WTC11 (cell line): ENCODE results near the gene KARS1. TPM values are rescaled to one million over a fixed set of nuclear protein-coding genes. Genes with fewer than 3 reads are reported as not detected.

Experiments
- ATAC-seq: fragments of 200-7000 bp; cut with Tn5 transposase; 2 replicates; pipeline ENCODE4 v1.10.0; 2021; ENCODE audit warnings: mild to moderate bottlenecking, moderate library complexity
- CTCF ChIA-PET: fragments of 300-600 bp; sonication (Branson Sonifier 250); formaldehyde crosslinking; loops from one replicate; lab custom pipeline; 2021; ENCODE audit warnings: antibody characterized with exemption; lab: Charles Lee
- POLR2A ChIA-PET: fragments of 350-600 bp; sonication (Branson Sonifier 250); formaldehyde crosslinking; loops from one replicate; lab custom pipeline; 2021; ENCODE audit warnings: antibody characterized with exemption; lab: Charles Lee
- DNase-seq: peaks from one replicate; pipeline ENCODE4 v3.0.0; 2021; ENCODE audit warnings: low spot score
- H3K27ac Mint-ChIP-seq: 2 replicates; pipeline ENCODE4 v1.8.0; 2021; ENCODE audit warnings: mixed read lengths
- H3K27me3 Mint-ChIP-seq: 2 replicates; pipeline ENCODE4 v1.8.0; 2021; ENCODE audit warnings: low read depth, mild to moderate bottlenecking, moderate library complexity, mixed read lengths
- H3K36me3 Mint-ChIP-seq: 2 replicates; pipeline ENCODE4 v1.8.0; 2021; ENCODE audit warnings: mixed read lengths
- H3K4me1 Mint-ChIP-seq: 2 replicates; pipeline ENCODE4 v1.8.0; 2022; ENCODE audit warnings: mixed read lengths
- H3K4me3 Mint-ChIP-seq: 2 replicates; pipeline ENCODE4 v1.8.0; 2021; ENCODE audit warnings: mild to moderate bottlenecking, moderate library complexity, mixed read lengths
- H3K9me3 Mint-ChIP-seq: 2 replicates; pipeline ENCODE4 v1.8.0; 2021; ENCODE audit warnings: mixed read lengths
- AR ChIP-seq: fragments of 250-450 bp; sonication (Bioruptor Pico); IDR thresholded peaks from 2 replicates; pipeline ENCODE4 v1.9.0; 2021; ENCODE audit warnings: mild to moderate bottlenecking
- ARID4B ChIP-seq: sonication (generic); formaldehyde crosslinking; IDR thresholded peaks from 2 replicates; pipeline ENCODE4 v1.8.0; 2023; ENCODE audit warnings: missing genetic modification reagents, mild to moderate bottlenecking, borderline replicate concordance
- ATF2 ChIP-seq: sonication (generic); formaldehyde crosslinking; IDR thresholded peaks from 2 replicates; pipeline ENCODE4 v1.8.1; 2022; ENCODE audit warnings: low read depth, missing genetic modification reagents, borderline replicate concordance
- CBFB ChIP-seq: sonication (generic); formaldehyde crosslinking; IDR thresholded peaks from 2 replicates; pipeline ENCODE4 v1.8.1; 2022; ENCODE audit warnings: mild to moderate bottlenecking, low read depth, missing genetic modification reagents
- CREM ChIP-seq: sonication (generic); formaldehyde crosslinking; IDR thresholded peaks from 2 replicates; pipeline ENCODE4 v1.8.1; 2022; ENCODE audit warnings: mild to moderate bottlenecking, missing genetic modification reagents, moderate library complexity
- E2F5 ChIP-seq: sonication (generic); formaldehyde crosslinking; IDR thresholded peaks from 2 replicates; pipeline ENCODE4 v1.8.1; 2022; ENCODE audit warnings: mild to moderate bottlenecking, moderate library complexity, missing genetic modification reagents
- FOXK1 ChIP-seq: sonication (generic); formaldehyde crosslinking; IDR thresholded peaks from 2 replicates; pipeline ENCODE4 v1.8.0; 2022; ENCODE audit warnings: mild to moderate bottlenecking, moderate library complexity, missing genetic modification reagents
- FOXP1 ChIP-seq: sonication (generic); formaldehyde crosslinking; IDR thresholded peaks from 2 replicates; pipeline ENCODE4 v1.8.0; 2022; ENCODE audit warnings: missing genetic modification reagents, mild to moderate bottlenecking, moderate library complexity, borderline replicate concordance
- GABPB1 ChIP-seq: sonication (generic); formaldehyde crosslinking; IDR thresholded peaks from 2 replicates; pipeline ENCODE4 v1.8.1; 2023; ENCODE audit warnings: mild to moderate bottlenecking, missing genetic modification reagents
- GRHL2 ChIP-seq: fragments of 250-450 bp; sonication (Bioruptor Pico); IDR thresholded peaks from 2 replicates; pipeline ENCODE4 v1.8.0; 2022; ENCODE audit warnings: mild to moderate bottlenecking, moderate library complexity; ENCODE audit not compliant: insufficient replicate concordance, severe bottlenecking
- HMGXB4 ChIP-seq: sonication (generic); formaldehyde crosslinking; IDR thresholded peaks from 2 replicates; pipeline ENCODE4 v1.8.1; 2023; ENCODE audit warnings: mild to moderate bottlenecking, moderate library complexity, missing genetic modification reagents
- IRF2 ChIP-seq: sonication (generic); formaldehyde crosslinking; IDR thresholded peaks from 2 replicates; pipeline ENCODE4 v1.8.0; 2022; ENCODE audit warnings: low read depth, missing genetic modification reagents, borderline replicate concordance
- MAX ChIP-seq: sonication (generic); formaldehyde crosslinking; IDR thresholded peaks from 2 replicates; pipeline ENCODE4 v1.8.0; 2022; ENCODE audit warnings: mild to moderate bottlenecking, missing genetic modification reagents
- OVOL2 ChIP-seq: fragments of 250-450 bp; sonication (Bioruptor Pico); IDR thresholded peaks from 2 replicates; pipeline ENCODE4 v1.9.0; 2021; ENCODE audit warnings: mild to moderate bottlenecking, borderline replicate concordance
- RELA ChIP-seq: sonication (generic); formaldehyde crosslinking; IDR thresholded peaks from 2 replicates; pipeline ENCODE4 v1.8.1; 2022; ENCODE audit warnings: missing genetic modification reagents, mild to moderate bottlenecking, borderline replicate concordance
- RORB ChIP-seq: fragments of 250-450 bp; sonication (Bioruptor Pico); IDR thresholded peaks from 2 replicates; pipeline ENCODE4 v1.9.0; 2021; ENCODE audit warnings: mild to moderate bottlenecking
- SMAD4 ChIP-seq: sonication (generic); formaldehyde crosslinking; IDR thresholded peaks from 2 replicates; pipeline ENCODE4 v1.8.0; 2022; ENCODE audit warnings: mild to moderate bottlenecking, missing genetic modification reagents
- SP1 ChIP-seq: sonication (generic); formaldehyde crosslinking; conservative IDR thresholded peaks from 2 replicates; pipeline ENCODE4 v1.8.1; 2022; ENCODE audit warnings: missing genetic modification reagents
- TEAD1 ChIP-seq: sonication (generic); formaldehyde crosslinking; IDR thresholded peaks from 2 replicates; pipeline ENCODE4 v1.8.0; 2022; ENCODE audit warnings: mild to moderate bottlenecking, missing genetic modification reagents
- USF1 ChIP-seq: sonication (generic); formaldehyde crosslinking; IDR thresholded peaks from 2 replicates; pipeline ENCODE4 v1.8.0; 2022; ENCODE audit warnings: mild to moderate bottlenecking, missing genetic modification reagents
- ZNF121 ChIP-seq: sonication (generic); formaldehyde crosslinking; IDR thresholded peaks from 2 replicates; pipeline ENCODE4 v1.8.0; 2023; ENCODE audit warnings: missing genetic modification reagents
- ZNF138 ChIP-seq: sonication (generic); formaldehyde crosslinking; conservative IDR thresholded peaks from 2 replicates; pipeline ENCODE4 v1.8.1; 2022; ENCODE audit warnings: mild to moderate bottlenecking, moderate library complexity, missing genetic modification reagents
- ZNF317 ChIP-seq: sonication (generic); formaldehyde crosslinking; IDR thresholded peaks from 2 replicates; pipeline ENCODE4 v1.8.1; 2023; ENCODE audit warnings: low read depth, mild to moderate bottlenecking, moderate library complexity, missing genetic modification reagents, borderline replicate concordance
- ZNF416 ChIP-seq: fragments of 250-450 bp; sonication (Bioruptor Pico); IDR thresholded peaks from 2 replicates; pipeline ENCODE4 v1.9.0; 2021; ENCODE audit warnings: mild to moderate bottlenecking, inconsistent platforms
- total RNA-seq: library from RNA; stranded (reverse); gene quantifications from 3 replicates; pipeline ENCODE4 v1.2.3, GENCODE V29; 2021

The KARS1 gene
- total RNA-seq, 1 experiment from 2014 or later, result 199 TPM

GRCh38 chr16:75622761-75623605 is 24.5 kb downstream of the KARS1 start, which contains the start of gene ADAT1:
Gene ADAT1 (minus strand): TSS chr16:75623281. CDS start chr16:75620799, 2,482 bp downstream.
- DNase-seq (peak; percentile 98), ATAC-seq (peak; percentile 96)
- ChIA-PET CTCF (interaction anchor here (0.6 to 1.8 kb wide), 12 partner anchors 25 to 642 kb away, joined by 3 to 23 read pairs (median 4); partner anchors contain the start of genes GABARAPL2, KARS1, TERF2IP and TMEM231), POLR2A (interaction anchor here (0.6 to 1.5 kb wide), 5 partner anchors 19 to 189 kb away, joined by 3 to 11 read pairs (median 4); partner anchors contain the start of genes CFDP1, KARS1 and TERF2IP)
- Mint-ChIP-seq H3K9me3 (no peaks in the 10 kb centered on the region), H3K4me1 (peaks cover 15% of the 10 kb centered on the region), H3K4me3 (peak within 1 kb of the TSS; percentile 94), H3K36me3 (peaks cover 47% of the 10 kb centered on the region), H3K27me3 (no peaks in the 10 kb centered on the region), H3K27ac (peak within 1 kb of the TSS; percentile 96)
- TF ChIP-seq RELA (CRISPR knock-in tag), result peak; percentile 29; the same call in 1 of the 2 replicates
- 0 out of 2 replicates have a peak, but pooled peaks have one; percentile 36 for TF ChIP-seq ZNF416 (CRISPR knock-in tag)
- TF ChIP-seq FOXP1 (CRISPR knock-in tag), result 0 out of 2 replicates have a peak, but pooled peaks have one; percentile 24
- TF ChIP-seq CREM (CRISPR knock-in tag), result peak; percentile 97
- TF ChIP-seq MAX (CRISPR knock-in tag), result peak; percentile 73; the same call in 1 of the 2 replicates
- TF ChIP-seq GABPB1 (CRISPR knock-in tag), result peak; percentile 85
- TF ChIP-seq ATF2 (CRISPR knock-in tag), result no peak
- no peak for TF ChIP-seq IRF2 (CRISPR knock-in tag)
- TF ChIP-seq E2F5 (CRISPR knock-in tag), result peak; percentile 90
- TF ChIP-seq ARID4B (CRISPR knock-in tag), result peak; percentile 96
- no peak for TF ChIP-seq ZNF138 (CRISPR knock-in tag)
- peak; percentile 61 for TF ChIP-seq TEAD1 (CRISPR knock-in tag)
- no peak for TF ChIP-seq RORB (CRISPR knock-in tag)
- no peak for TF ChIP-seq CBFB
- 0 out of 2 replicates have a peak, but pooled peaks have one; percentile 20 for TF ChIP-seq USF1 (CRISPR knock-in tag)
- peak; percentile 62; the same call in 1 of the 2 replicates for TF ChIP-seq ZNF121 (CRISPR knock-in tag)
- TF ChIP-seq GRHL2 (CRISPR knock-in tag), result no peak
- no peak for TF ChIP-seq ZNF317 (CRISPR knock-in tag)
- TF ChIP-seq AR (CRISPR knock-in tag), result no peak
- TF ChIP-seq SP1 (CRISPR knock-in tag), result peak; percentile 64
- 0 out of 2 replicates have a peak, but pooled peaks have one; percentile 23 for TF ChIP-seq HMGXB4 (CRISPR knock-in tag)
- TF ChIP-seq SMAD4 (CRISPR knock-in tag), result no peak
- TF ChIP-seq FOXK1 (CRISPR knock-in tag), result peak; percentile 14; the same call in 1 of the 2 replicates
- no peak for TF ChIP-seq OVOL2 (CRISPR knock-in tag)
